MM.1S (cell line): ENCODE data around the gene EPHB6.

Source experiments
- CTCF ChIP-seq: fragments of 300-600 bp; sonication (generic); IDR thresholded peaks from 2 replicates; pipeline ENCODE4 v1.5.1; 2016; ENCODE audit warnings: antibody characterized with exemption, low read length, mixed read lengths
- EZH2 ChIP-seq: fragments of 300-600 bp; sonication (generic); optimal IDR thresholded peaks from 2 replicates; pipeline ENCODE3; 2017; ENCODE audit warnings: low read depth, mild to moderate bottlenecking, antibody characterized with exemption, low read length, mixed read lengths
- EZH2phosphoT487 ChIP-seq: fragments of 300-600 bp; sonication (generic); IDR thresholded peaks from 2 replicates; pipeline ENCODE4 v1.6.1; 2018; ENCODE audit warnings: antibody characterized with exemption, low read length

- TF ChIP-seq CTCF (no peak), EZH2 (no peak), EZH2phosphoT487 (no peak)
Observed at GRCh38 chr7:142913051-142913450, 58.2 kb downstream of the EPHB6 start.
